Thyroid gland (tissue), 4 donors: Measurements from ENCODE around the gene VPS39. TPM values are rescaled to one million over a fixed set of nuclear protein-coding genes. Genes with fewer than 3 reads are reported as not detected.
A peak's percentile ranks its signal among the peaks of the same experiment; 100 is the strongest.

ENCODE experiments used
- DNase-seq, 2 donors: peaks; one replicate each; pipeline ENCODE4 v3.0.0-alpha.2; 2019
- H3K27ac ChIP-seq, 3 donors: fragments of 200-600 bp; sonication (generic); 1 replicate in 2 of 3; 2 replicates in 1 of 3; pipeline ENCODE4 v1.5.1; 2016 to 2019; ENCODE audit warnings: mild to moderate bottlenecking in 1 of 3, moderate library complexity in 1 of 3
- H3K27me3 ChIP-seq: fragments of 200-600 bp; sonication (generic); one replicate; pipeline ENCODE4 v1.5.1; 2019
- H3K36me3 ChIP-seq, 2 donors: fragments of 200-600 bp; sonication (generic); one replicate each; pipeline ENCODE4 v1.5.1; 2016 to 2019
- H3K4me1 ChIP-seq, 2 donors: fragments of 200-600 bp; sonication (generic); one replicate each; pipeline ENCODE4 v1.5.1; 2017 to 2019
- H3K4me3 ChIP-seq, 3 donors: fragments of 200-600 bp; sonication (generic); replicated peaks in 1 of 3; 1 replicate in 2 of 3; 2 replicates in 1 of 3; pipeline ENCODE4 v1.5.1; 2016; ENCODE audit warnings: mild to moderate bottlenecking in 1 of 3
- H3K9me3 ChIP-seq: fragments of 200-600 bp; sonication (generic); one replicate; pipeline ENCODE4 v1.5.1; 2017
- POLR2A ChIP-seq, 2 donors: fragments of 450-650 bp; IDR thresholded peaks; one replicate each; pipeline ENCODE4 v1.6.1; 2017; ENCODE audit warnings: antibody characterized with exemption in 2 of 2, mild to moderate bottlenecking in 2 of 2, moderate library complexity in 1 of 2
- WGBS, 2 donors: methylation state at CpG; one replicate each; pipeline ENCODE4 v1.1.5; 2017; 5-methylcytosine and 5-hydroxymethylcytosine counted together
- intact Hi-C: fragments of 100-400 bp; cut with DNase I; formaldehyde crosslinking; loops from one replicate; pipeline ENCODE4 v1.15.1; 2023
- total RNA-seq, 4 donors: library from RNA; depleted of rRNA; stranded (reverse); fragments of >200 nt; gene quantifications; one replicate each; pipeline ENCODE4 v1.2.3, GENCODE V29; 2016
- TF ChIP-seq, protein P1 (sequence below), 6 experiments: fragments of 200-600 bp in 3 of 6; fragments of 450-650 bp in 3 of 6; sonication (generic) in 3 of 6; IDR thresholded peaks; one replicate each; pipeline ENCODE4 v1.5.1; 2016 to 2019; ENCODE audit warnings: antibody characterized with exemption in 6 of 6, mild to moderate bottlenecking in 2 of 6, inconsistent platforms in 1 of 6, moderate library complexity in 1 of 6

VPS39 gene
- total RNA-seq, 4 donors from 2014 or later: 75.0 to 156 (median 107) TPM

DNA sequence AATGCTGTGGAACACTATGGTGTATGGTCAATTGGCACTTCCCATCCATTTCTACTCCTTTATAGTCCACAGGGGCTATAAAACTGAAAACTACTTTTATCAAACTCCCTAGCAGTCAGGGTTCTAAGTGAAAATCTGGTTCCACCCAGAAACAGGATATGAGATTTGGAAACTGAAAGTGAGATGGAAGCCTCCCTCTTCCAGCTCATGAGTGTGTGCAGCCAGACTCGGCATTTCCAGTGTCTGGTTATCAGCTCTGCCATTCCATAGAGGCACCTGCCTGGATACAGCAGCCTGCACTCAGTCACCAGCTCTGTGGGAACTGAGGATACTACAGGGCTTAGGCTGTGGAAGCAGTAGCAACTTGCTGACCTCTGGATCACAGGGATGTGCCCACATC is 37.0 kb downstream of the VPS39 start:
- no peak overlapping the region for H3K4me3 ChIP-seq
- 71 to 89% methylated on average over 1 of the region's 1 CpG for WGBS, 2 donors
- no peak for DNase-seq
- no peak overlapping the region for H3K27ac ChIP-seq
- intact Hi-C loops: no loop called here
- no peak for TF ChIP-seq POLR2A (IDR thresholded peaks at IDR 0.05)
- H3K27me3 ChIP-seq: no peaks in the 10 kb centered on the region
- H3K4me1 ChIP-seq: no peaks in the 10 kb centered on the region
- no peaks in the 10 kb centered on the region for H3K9me3 ChIP-seq
- peaks cover 51 to 55% of the 10 kb centered on the region in 2 donors for H3K36me3 ChIP-seq

DNA sequence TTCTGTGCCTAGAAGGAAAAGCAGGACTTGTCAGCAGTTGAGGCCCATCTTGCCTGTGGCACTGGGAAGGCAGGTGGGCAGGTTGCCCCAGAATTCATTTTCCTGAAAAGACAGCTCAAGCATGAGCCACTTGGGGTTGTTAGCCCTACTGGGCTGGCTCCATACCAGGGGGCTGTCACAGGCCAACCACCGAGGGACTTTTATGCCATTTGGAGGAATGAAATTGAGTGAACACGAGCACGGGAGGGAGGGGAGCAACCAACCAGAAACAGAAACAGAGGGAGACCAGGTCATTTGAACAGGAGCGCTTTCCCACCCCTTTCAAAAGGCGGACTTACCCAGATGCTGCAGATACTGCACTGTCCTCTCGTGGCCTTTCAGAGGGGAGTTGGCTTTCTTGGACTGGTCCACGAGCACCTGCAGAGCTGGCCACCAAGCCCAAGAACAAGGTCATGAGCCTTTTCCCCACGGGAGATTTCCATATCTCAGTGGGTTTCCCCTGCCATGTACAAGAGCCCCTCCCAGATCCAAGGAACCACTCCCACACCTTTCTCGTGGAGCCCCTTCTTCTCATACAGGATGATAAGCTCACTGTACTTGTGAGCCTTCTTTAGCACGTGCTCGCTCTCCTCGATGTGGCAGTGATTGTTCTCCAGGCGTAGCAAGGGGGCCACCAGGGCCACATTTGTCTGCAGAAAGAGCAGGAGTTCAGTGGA is 41.7 kb downstream of the VPS39 start:
- H3K4me3 ChIP-seq: no peak overlapping the region
- WGBS, 2 donors: 89% methylated on average over 13 of the region's 13 CpGs
- H3K4me1 ChIP-seq: peaks cover 8 to 17% of the 10 kb centered on the region in 2 donors
- H3K27me3 ChIP-seq: no peaks in the 10 kb centered on the region
- H3K36me3 ChIP-seq: peaks cover 59 to 71% of the 10 kb centered on the region in 2 donors
- H3K27ac ChIP-seq: peak overlapping the region in 1 of 3 donors; percentile 8
- H3K9me3 ChIP-seq: no peaks in the 10 kb centered on the region
- no peak for DNase-seq
- intact Hi-C loops: no loop called here
- TF ChIP-seq, protein P1, sequence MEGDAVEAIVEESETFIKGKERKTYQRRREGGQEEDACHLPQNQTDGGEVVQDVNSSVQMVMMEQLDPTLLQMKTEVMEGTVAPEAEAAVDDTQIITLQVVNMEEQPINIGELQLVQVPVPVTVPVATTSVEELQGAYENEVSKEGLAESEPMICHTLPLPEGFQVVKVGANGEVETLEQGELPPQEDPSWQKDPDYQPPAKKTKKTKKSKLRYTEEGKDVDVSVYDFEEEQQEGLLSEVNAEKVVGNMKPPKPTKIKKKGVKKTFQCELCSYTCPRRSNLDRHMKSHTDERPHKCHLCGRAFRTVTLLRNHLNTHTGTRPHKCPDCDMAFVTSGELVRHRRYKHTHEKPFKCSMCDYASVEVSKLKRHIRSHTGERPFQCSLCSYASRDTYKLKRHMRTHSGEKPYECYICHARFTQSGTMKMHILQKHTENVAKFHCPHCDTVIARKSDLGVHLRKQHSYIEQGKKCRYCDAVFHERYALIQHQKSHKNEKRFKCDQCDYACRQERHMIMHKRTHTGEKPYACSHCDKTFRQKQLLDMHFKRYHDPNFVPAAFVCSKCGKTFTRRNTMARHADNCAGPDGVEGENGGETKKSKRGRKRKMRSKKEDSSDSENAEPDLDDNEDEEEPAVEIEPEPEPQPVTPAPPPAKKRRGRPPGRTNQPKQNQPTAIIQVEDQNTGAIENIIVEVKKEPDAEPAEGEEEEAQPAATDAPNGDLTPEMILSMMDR (IDR thresholded peaks at IDR 0.05): no peak
- TF ChIP-seq POLR2A (IDR thresholded peaks at IDR 0.05): no peak

DNA sequence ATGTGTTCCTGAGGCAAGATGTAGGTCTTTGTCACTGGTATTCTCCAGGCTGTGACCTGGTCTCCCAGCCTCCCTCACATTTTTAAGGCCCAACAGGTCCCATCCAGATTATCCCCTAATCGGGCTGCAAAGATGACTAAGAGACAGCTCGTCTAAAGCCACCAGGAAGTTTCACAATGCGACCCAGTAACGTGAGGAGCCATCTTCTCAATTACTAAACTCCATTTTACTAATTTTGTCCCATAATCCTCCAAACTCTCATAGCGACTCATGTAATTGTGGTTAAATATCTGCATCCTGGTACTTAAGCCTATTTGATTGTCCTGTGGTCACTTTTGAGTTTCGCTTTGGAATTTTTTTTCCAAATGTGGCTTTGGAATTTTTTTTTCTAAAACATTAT is 43.0 kb downstream of the VPS39 start:
- H3K27me3 ChIP-seq: no peaks in the 10 kb centered on the region
- peaks cover 62 to 66% of the 10 kb centered on the region in 2 donors for H3K36me3 ChIP-seq
- intact Hi-C loops: no loop called here
- no peak for DNase-seq
- no peaks in the 10 kb centered on the region for H3K9me3 ChIP-seq
- H3K4me1 ChIP-seq: peaks cover 16 to 23% of the 10 kb centered on the region in 2 donors
- WGBS, 2 donors: 96 to 97% methylated on average over 6 of the region's 6 CpGs
- no peak overlapping the region for H3K4me3 ChIP-seq
- TF ChIP-seq, protein P1 (IDR thresholded peaks at IDR 0.05): no peak
- TF ChIP-seq POLR2A (IDR thresholded peaks at IDR 0.05): no peak
- peak overlapping the region in 1 of 3 donors; percentile 52 for H3K27ac ChIP-seq

DNA sequence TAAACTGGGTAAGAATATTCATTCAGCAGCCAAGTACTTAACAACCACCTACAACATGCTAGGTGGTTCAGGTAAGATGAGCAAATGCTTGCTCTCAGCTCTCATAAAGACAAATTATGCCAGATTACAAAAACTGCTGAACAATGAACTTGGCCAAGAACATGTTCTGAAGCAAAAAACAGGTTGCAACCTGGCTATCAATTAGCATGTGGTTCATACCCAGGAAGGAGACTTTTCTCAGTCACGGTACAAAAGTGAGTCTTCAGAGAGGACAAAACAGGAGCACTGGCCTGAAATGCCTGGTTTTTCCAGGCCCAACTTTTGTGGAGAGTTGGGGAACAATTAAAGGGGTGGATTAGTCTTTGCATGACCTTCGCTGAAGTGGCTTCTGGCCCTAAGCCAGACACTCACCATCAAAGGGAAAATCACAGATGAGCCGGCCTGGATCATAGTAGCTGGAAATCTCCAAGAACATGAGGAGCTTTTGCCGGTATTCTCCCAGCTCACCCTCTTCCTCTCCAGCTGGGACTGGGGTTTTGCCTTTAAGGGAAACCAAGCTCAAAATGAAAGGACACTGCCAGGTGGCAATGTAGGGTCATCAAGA is 44.1 kb downstream of the VPS39 start:
- TF ChIP-seq POLR2A (IDR thresholded peaks at IDR 0.05): no peak
- TF ChIP-seq, protein P1 (IDR thresholded peaks at IDR 0.05): no peak
- intact Hi-C loops: no loop called here
- Histone ChIP-seq H3K4me3 (no peak overlapping the region), H3K27ac (peak overlapping the region; percentile 48 to 53 (median 52)), H3K27me3 (no peaks in the 10 kb centered on the region), H3K9me3 (no peaks in the 10 kb centered on the region), H3K4me1 (peaks cover 26 to 33% of the 10 kb centered on the region in 2 donors), H3K36me3 (peaks cover 61 to 62% of the 10 kb centered on the region in 2 donors)
- 34 to 53% methylated on average over 4 of the region's 4 CpGs for WGBS, 2 donors
- DNase-seq: peak; percentile 70 to 79

DNA sequence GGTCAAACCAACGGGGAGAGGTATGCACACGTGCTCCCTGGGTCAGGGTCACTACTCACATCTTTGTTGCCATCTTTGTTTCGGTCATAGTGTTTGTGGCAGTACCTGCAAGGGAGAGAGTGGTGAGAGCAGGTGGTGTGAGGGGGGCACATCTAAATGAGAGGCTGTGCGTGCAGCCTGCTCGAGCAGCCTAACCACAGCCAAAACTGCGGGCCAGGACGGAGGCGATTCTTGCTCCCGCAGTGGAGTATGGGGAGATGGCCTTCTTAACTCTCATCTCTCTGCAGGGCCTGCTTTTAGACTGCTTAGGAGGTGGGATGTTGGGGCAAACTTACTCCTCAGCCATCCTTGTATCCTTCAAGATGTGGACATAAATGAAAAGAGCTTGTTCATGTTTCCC is 44.8 kb downstream of the VPS39 start:
- no peak overlapping the region for H3K27ac ChIP-seq
- no peak for DNase-seq
- 98% methylated on average over 9 of the region's 9 CpGs for WGBS, 2 donors
- H3K4me3 ChIP-seq: no peak overlapping the region
- H3K9me3 ChIP-seq: no peaks in the 10 kb centered on the region
- H3K27me3 ChIP-seq: no peaks in the 10 kb centered on the region
- peaks cover 60 to 62% of the 10 kb centered on the region in 2 donors for H3K36me3 ChIP-seq
- TF ChIP-seq, protein P1 (IDR thresholded peaks at IDR 0.05): no peak
- intact Hi-C loops: no loop called here
- peaks cover 32 to 41% of the 10 kb centered on the region in 2 donors for H3K4me1 ChIP-seq
